ENCODE measurements around the gene RHOA. TPM values are rescaled to one million over a fixed set of nuclear protein-coding genes. Genes with fewer than 3 reads are reported as not detected.

The RHOA gene
- 321 and 323 TPM in 2 replicates for total RNA-seq (2014; rRNA removed; shearing (Covaris generic))

- Histone ChIP-seq H3K27ac (peak within 1 kb of the TSS; percentile 62), H3K36me3 (peaks cover 6% of the 10 kb centered on the region; the same call in 1 of the 2 replicates), H3K4me3 (peak within 1 kb of the TSS; percentile 63), H3K4me1 (peaks cover 29% of the 10 kb centered on the region), H3K9me3 (replicated peaks) (no peaks in the 10 kb centered on the region), H3K27me3 (no peaks in the 10 kb centered on the region)
- DNase-seq = peak; percentile 99 to 100
These were observed at the start of gene RHOA, which contains the start of gene TCTA for GRCh38 chr3:49411968-49412631. TSS of gene RHOA (minus strand) at chr3:49411976. CDS start at chr3:49375589, 36,387 bp downstream. TSS of gene TCTA (plus strand) at chr3:49412423. CDS start at chr3:49412427, 4 bp downstream.

DNA sequence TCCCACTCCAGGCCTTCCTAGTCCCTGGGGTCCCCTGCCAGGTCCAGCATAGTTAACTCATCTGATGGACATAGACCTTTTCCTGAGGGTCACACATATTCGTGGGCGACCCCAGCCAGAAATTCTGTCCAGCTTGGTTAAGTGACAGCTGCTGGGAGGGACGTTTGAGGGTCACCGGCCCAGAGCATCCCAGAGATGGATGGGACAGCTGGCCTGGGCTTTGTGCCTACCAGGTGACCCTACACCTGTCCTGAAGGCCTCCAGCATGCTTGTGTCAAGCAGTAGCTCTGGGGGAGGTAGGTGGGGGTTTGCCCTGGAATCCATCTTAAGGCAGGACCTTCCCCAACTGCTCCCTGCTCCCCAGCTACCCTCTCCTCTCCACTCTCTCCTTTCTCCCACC is 49.2 kb upstream of the RHOA start:
- H3K4me1 ChIP-seq = peaks cover 57% of the 10 kb centered on the region
- H3K9me3 ChIP-seq (replicated peaks) = no peaks in the 10 kb centered on the region

DNA sequence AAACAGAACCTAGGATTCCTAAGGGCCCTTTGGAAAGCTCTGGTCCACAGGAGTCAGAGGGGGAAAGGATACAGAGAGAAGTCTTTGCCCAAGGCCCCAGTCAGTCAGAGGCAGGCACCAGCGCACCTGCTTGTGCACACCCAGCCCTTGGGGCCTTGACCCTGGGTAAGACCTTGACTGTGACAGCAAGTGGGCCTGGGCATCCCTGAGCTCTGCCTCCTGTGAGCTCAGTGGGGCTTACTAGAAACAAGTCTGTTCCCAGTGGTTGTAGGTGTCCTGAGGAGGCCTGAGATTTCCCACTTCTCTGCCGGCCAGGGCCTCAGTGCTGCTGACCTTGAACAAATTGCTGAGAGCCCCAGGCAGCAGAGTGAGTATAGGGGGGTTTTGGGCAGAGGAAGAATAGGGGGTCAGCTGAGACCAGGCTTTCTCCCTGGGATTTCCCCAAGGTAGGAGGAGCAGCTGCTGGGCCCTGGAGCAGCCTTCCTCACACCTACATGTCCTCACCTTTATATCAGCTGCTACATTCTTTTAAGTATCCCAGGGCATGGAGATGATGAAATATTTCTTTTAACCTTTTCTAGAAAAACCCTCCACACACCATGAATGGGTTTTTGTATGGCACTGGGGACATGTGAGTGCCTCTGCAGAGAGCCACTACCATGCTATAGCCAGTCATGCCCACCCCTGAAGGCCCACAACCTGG is 48.6 kb upstream of the RHOA start:
- no peak overlapping the region for H3K4me3 ChIP-seq
- H3K4me1 ChIP-seq = peaks cover 56% of the 10 kb centered on the region
- H3K9me3 ChIP-seq (replicated peaks) = no peaks in the 10 kb centered on the region
- H3K27me3 ChIP-seq = no peaks in the 10 kb centered on the region
- peak overlapping the region; percentile 92 for H3K27ac ChIP-seq
- H3K36me3 ChIP-seq = no peaks in the 10 kb centered on the region
- DNase-seq = peak in 1 of 2 experiments; percentile 26

More for the DNA sequence above, 49.2 kb upstream of the RHOA start:
- Histone ChIP-seq H3K36me3 (no peaks in the 10 kb centered on the region), H3K27ac (peak overlapping the region; percentile 92), H3K27me3 (no peaks in the 10 kb centered on the region), H3K4me3 (no peak overlapping the region)
- DNase-seq = peak in 1 of 2 experiments; percentile 23

DNA sequence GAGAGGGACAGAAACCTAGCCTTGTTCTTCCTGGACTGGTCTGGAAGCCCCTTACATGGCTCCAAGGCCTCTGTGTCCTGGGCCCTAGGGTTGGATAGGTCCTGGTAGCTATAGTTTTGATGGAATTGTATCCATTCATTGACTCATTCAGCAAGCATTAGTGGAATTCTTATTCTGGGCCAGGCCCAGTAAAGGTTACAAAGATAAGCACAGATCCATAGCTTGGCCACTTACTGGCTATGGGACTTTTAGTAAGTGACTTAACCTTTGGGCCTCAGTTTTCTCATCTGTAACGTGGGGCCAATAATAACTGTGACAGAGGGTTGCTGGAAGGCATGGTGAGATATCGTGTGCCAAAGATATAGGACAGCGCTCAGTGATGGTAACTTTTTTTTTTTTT is 44.7 kb upstream of the RHOA start:
- Histone ChIP-seq H3K9me3 (replicated peaks) (no peaks in the 10 kb centered on the region), H3K4me1 (peaks cover 52% of the 10 kb centered on the region), H3K27ac (no peak overlapping the region; the same call in 1 of the 2 replicates), H3K4me3 (no peak overlapping the region), H3K27me3 (no peaks in the 10 kb centered on the region), H3K36me3 (no peaks in the 10 kb centered on the region)
- no peak for DNase-seq

DNA sequence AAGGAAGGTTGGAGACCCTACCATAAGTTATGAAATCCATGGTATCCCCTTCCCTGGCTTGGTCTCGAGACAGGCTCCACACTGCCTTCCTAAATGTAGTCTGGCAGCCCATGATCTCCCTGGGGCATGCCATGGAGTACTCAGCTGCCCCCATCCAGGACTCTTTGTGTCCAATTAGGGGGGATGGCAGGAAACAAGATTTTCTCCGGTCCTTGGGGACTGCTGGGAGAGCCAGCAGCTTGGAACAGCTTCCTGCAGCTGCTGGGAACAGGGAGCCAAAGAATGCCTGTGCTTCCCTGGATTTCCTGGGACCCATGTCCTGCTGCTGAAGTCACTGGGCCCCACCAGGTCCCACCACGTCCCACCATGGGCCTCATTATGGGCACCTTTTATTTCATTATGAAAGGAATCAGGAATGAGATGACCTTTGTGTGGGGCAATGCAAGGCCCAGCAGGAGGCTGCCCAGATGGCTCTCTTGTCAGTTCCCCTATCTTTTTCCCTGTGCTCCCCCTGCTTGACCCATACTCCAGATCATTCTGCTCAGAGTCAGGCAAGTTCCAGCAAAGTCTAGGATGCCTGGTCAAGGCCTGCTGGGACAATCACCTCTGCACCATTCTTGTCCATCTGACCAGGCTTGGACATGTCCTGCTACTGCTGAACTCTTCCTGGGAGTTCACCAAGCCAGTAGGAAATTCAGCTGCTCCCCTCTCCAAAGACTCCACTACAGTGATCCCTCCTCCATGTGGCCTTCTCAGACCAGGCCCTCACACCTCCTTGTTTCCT is 43.3 kb upstream of the RHOA start:
- peak; percentile 89 to 94 for DNase-seq
- Histone ChIP-seq H3K27ac (peak overlapping the region; percentile 90), H3K4me3 (no peak overlapping the region), H3K36me3 (no peaks in the 10 kb centered on the region), H3K4me1 (peaks cover 38% of the 10 kb centered on the region), H3K9me3 (replicated peaks) (no peaks in the 10 kb centered on the region), H3K27me3 (no peaks in the 10 kb centered on the region)

DNA sequence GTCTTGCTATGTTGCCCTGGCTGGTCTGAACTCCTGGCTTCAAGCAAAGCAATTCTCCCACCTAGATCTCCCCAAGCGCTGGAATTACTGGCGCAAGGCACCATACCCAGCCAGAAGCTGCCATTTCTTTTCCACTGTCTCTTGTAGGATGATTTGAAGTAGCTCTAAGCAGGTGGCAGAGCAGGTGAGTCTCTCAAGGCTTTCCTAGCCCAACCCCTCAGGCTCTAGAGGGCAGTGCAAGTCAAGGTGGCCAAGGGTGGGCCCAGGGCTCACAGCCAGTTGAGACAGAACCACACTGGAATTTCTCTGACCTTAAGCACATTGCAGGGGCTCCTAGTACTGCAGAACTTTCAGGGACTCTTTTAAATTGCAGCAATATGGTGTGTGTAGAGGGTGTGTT is 42.7 kb upstream of the RHOA start:
- Histone ChIP-seq H3K4me3 (no peak overlapping the region), H3K4me1 (peaks cover 32% of the 10 kb centered on the region), H3K36me3 (no peaks in the 10 kb centered on the region), H3K9me3 (replicated peaks) (no peaks in the 10 kb centered on the region), H3K27ac (peak overlapping the region; percentile 90), H3K27me3 (no peaks in the 10 kb centered on the region)
- peak; percentile 52 to 63 for DNase-seq

GRCh38 chr3:49453621-49454020 is 41.8 kb upstream of the RHOA start:
- H3K4me3 ChIP-seq = no peak overlapping the region
- H3K27me3 ChIP-seq = no peaks in the 10 kb centered on the region
- H3K9me3 ChIP-seq (replicated peaks) = no peaks in the 10 kb centered on the region
- no peak for DNase-seq
- H3K4me1 ChIP-seq = peaks cover 25% of the 10 kb centered on the region
- no peak overlapping the region for H3K27ac ChIP-seq
- no peaks in the 10 kb centered on the region for H3K36me3 ChIP-seq

GRCh38 chr3:49445391-49445790 is 33.6 kb upstream of the RHOA start:
- Histone ChIP-seq H3K36me3 (no peaks in the 10 kb centered on the region), H3K4me1 (peaks cover 6% of the 10 kb centered on the region; the same call in 1 of the 2 replicates), H3K27ac (no peak overlapping the region), H3K4me3 (no peak overlapping the region), H3K9me3 (replicated peaks) (no peaks in the 10 kb centered on the region), H3K27me3 (no peaks in the 10 kb centered on the region)
- no peak for DNase-seq

DNA sequence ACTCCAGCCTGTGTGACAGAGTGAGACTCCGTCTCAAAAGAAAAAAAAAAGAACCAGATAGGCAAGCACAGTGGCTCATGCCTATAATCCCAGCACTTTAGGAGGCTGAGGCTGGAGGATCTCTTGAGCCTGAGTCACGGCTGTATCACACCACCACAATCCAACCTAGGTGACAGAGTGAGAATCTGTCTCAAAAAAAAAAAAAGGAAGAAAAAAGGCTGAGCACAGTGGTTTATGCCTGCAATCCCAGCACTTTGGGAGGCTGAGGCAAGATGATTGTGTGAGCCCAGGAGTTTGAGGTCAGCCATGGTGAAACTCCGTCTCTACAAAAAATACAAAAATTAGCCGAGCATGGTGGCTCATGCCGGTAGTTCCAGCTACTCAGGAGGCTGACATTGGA is 23.0 kb upstream of the RHOA start:
- Histone ChIP-seq H3K4me3 (no peak overlapping the region), H3K9me3 (replicated peaks) (no peaks in the 10 kb centered on the region), H3K36me3 (no peaks in the 10 kb centered on the region), H3K4me1 (no peaks in the 10 kb centered on the region), H3K27ac (no peak overlapping the region), H3K27me3 (no peaks in the 10 kb centered on the region)
- DNase-seq = no peak

GRCh38 chr3:49428752-49429080 is 16.9 kb upstream of the RHOA start:
- H3K27ac ChIP-seq = peak overlapping the region; percentile 64; the same call in 1 of the 2 replicates
- no peaks in the 10 kb centered on the region for H3K4me1 ChIP-seq
- no peaks in the 10 kb centered on the region for H3K9me3 ChIP-seq (replicated peaks)
- H3K36me3 ChIP-seq = no peaks in the 10 kb centered on the region
- no peak for DNase-seq
- H3K27me3 ChIP-seq = no peaks in the 10 kb centered on the region
- peak overlapping the region; percentile 76 for H3K4me3 ChIP-seq

- no peak for DNase-seq
- Histone ChIP-seq H3K36me3 (no peaks in the 10 kb centered on the region), H3K4me3 (no peak overlapping the region), H3K9me3 (replicated peaks) (no peaks in the 10 kb centered on the region), H3K27me3 (no peaks in the 10 kb centered on the region), H3K4me1 (no peaks in the 10 kb centered on the region), H3K27ac (no peak overlapping the region)
These were observed 15.8 kb upstream of the RHOA start for GRCh38 chr3:49427586-49427985.

- DNase-seq = no peak
- Histone ChIP-seq H3K9me3 (replicated peaks) (no peaks in the 10 kb centered on the region), H3K27ac (no peak overlapping the region), H3K27me3 (no peaks in the 10 kb centered on the region), H3K36me3 (no peaks in the 10 kb centered on the region), H3K4me3 (no peak overlapping the region), H3K4me1 (no peaks in the 10 kb centered on the region)
These were observed 13.0 kb upstream of the RHOA start for GRCh38 chr3:49424816-49425215.

DNA sequence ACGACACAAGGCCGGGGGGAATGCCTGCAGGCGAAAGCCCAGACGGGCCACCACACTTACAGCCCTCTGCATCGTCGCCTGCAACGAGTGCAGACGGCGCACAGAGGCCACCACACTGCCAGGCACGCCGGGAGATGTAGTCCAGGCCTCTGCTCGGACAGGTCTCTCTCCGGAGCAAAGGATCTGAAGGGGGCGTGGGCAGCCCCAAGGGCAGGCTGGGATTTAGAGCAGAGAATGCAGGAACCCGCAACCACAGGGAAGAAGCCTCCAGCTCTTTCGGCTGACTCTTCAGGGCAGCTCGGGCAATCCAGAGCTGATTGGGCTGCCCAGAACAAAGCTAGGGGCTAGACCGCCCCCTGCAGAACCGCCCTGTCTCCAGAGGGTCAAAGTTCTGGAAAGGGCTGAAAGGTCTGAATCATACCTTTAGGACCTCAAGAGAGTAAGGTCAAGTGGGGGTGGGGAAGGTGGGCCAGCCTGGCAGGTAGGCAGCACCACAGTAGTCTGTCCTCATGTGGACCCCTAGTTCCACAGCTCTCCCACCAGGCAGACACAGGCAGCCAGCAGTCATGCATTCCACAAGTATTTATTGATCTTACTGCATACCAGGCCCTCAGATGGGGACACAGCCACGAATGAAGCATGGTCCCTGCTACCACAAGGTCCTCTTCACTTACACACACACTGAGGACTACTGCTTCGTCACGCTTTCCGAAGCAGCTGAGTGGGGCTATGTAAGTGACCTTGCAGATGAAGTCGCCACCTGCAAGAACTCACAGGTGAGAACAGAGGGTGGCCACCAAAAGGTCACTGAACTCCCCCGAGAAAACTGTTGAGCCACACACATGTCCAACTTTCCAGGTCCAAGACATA is 10.8 kb upstream of the RHOA start, which contains the start of gene AMT:
TSS of gene AMT (minus strand) at position 95 of the 870 bp plus-strand sequence. CDS start at position 72, 23 bp downstream.
- no peaks in the 10 kb centered on the region for H3K27me3 ChIP-seq
- H3K4me3 ChIP-seq = no peak within 1 kb of the TSS
- H3K9me3 ChIP-seq (replicated peaks) = no peaks in the 10 kb centered on the region
- no peaks in the 10 kb centered on the region for H3K36me3 ChIP-seq
- H3K27ac ChIP-seq = no peak within 1 kb of the TSS
- H3K4me1 ChIP-seq = no peaks in the 10 kb centered on the region
- DNase-seq = no peak

GRCh38 chr3:49421890-49422378 is 10.2 kb upstream of the RHOA start:
- H3K4me3 ChIP-seq = no peak overlapping the region
- no peak overlapping the region for H3K27ac ChIP-seq
- peaks cover 3% of the 10 kb centered on the region for H3K4me1 ChIP-seq
- no peaks in the 10 kb centered on the region for H3K36me3 ChIP-seq
- no peak for DNase-seq
- H3K27me3 ChIP-seq = no peaks in the 10 kb centered on the region
- no peaks in the 10 kb centered on the region for H3K9me3 ChIP-seq (replicated peaks)

Data from SJCRH30 (cell line).